GM19240 (cell line): ENCODE data around the gene TGFBR3.

Experiments
- DNase-seq: peaks from one replicate; pipeline ENCODE4 v3.0.0; 2011; ENCODE audit warnings: low spot score; ENCODE audit not compliant: insufficient read length

TGFBR3 gene

DNA sequence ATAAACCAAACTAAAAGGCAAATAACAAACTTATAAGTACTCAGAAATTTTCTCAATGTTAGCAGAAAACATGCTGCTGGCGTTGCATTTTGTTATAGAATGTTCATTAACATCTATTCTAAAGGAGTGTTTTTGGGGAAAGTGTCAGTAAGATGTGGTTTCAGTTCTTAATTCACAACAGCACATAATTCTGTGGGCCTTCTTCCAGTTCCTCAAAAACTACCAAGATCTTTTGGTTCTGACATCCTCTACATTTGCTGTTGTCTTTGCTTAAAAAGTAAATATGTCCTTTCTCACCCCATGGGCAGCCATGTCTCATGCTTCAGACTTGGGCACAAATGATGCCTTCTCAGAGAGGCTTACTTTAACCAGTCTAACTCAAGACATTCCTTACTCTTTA lies 232.8 kb downstream of the TGFBR3 start:
- DNase-seq = no peak

DNA sequence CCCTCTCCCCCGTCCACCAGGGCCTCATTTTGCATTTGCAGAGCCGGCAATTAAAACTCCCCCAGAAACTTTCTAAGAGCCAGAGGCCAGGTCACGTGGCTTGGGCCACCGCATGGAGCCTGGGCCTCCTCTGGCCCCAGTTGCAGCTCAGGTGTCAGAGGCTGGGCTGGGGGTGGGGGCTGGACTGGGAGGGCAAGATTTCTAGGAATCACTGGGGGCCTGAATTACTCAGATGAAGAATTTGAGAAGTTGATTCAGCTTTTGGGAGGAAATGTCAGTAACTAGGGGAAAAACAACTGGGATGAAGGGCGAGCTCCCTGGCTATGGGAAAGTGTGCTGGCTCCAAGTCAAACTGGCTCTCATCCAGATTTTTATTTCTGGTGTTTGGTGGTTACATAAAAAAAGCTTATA lies 234.3 kb downstream of the TGFBR3 start:
- no peak for DNase-seq

DNA sequence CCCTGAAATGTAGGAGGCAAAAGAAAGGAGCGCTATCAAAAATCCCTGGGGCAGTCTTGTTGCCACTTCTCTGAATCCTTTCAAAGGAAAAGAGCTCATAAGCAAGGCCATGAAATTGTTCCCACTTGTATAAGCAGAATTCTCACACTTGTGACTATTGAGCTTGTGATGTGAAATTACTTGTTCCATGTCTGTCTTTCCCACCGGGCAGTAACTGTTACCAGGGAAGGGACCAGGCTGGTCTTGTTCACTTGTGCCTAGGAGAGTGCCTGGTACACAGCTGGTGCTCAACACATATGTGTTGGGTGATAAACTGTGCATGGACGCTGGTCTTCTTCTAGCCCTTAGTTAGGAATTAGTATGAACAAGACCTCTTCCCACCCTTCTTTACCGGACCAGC lies 234.7 kb downstream of the TGFBR3 start:
- no peak for DNase-seq

DNA sequence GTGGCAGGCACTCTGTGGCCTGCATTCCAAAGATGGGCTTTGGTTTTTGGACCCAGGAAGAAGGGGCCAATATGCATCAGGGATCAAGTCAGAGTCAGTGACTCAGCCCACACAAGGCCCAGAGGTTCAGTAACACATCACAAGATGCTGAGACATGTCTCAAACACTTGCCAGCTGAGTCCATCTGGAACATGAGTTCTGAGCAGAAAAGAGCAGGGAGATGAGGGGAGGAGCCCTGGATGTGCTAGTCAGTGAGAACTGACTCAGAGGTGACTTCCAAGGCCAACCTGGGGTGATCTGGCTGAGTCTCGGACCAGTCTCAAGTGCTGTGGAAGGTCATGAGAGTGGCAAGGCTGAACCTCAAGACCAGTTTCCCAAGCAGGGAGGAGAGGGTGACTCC lies 235.2 kb downstream of the TGFBR3 start:
- no peak for DNase-seq

DNA sequence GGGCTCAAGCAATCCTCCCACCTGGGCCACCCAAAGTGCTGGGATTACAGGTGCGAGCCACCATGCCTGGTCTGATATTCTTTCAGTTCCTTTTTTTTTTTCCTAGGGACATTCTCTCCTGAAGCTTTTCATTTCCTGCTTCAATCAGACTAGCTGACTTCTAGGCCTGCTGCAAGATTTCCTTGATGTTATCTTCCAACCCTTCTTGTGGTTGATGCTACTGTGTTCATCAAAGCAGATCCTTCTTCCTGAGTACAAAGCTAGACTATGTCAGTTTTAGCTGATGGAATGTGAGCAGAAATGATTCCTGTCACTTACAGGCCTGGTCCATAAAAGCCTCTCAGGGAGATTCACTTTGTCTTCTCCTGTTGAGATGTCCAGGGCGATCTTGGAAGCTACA lies 238.9 kb downstream of the TGFBR3 start:
- no peak for DNase-seq

DNA sequence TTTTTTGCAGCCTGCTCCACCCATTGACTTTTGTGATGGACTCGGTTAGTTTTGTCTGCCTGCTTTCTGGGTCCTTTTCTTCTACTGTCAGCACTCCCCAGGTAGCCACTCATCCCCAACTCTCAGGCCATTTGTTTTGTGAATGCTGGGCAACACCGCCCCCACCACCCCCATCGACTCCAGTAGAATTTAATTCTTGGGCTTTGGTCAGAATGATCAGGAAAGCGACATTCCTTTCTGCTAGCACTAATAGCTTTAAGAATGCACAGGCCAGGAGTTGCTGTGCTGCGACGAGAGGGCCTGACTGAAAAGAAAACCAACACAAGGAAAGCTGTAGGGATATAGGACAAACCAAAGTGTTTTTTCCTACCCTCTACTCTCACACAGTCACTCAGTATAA lies 240.9 kb downstream of the TGFBR3 start:
- no peak for DNase-seq

DNA sequence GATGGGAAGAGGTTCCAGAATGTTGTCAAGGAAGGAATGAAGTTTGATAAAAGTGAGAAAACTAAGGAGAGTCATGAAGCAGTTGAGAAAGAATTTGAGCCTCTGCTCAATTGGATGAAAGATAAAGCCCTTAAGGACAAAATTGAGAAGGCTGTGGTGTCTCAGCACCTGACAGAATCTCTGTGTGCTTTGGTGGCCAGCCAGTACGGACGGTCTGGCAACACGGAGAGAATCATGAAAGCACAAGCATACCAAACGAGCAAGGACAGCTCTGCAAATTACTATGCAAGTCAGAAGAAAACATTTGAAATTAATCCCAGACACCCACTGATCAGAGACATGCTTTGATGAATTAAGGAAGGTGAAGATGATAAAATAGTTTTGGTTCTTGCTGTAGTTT lies 242.5 kb downstream of the TGFBR3 start:
- no peak for DNase-seq

DNA sequence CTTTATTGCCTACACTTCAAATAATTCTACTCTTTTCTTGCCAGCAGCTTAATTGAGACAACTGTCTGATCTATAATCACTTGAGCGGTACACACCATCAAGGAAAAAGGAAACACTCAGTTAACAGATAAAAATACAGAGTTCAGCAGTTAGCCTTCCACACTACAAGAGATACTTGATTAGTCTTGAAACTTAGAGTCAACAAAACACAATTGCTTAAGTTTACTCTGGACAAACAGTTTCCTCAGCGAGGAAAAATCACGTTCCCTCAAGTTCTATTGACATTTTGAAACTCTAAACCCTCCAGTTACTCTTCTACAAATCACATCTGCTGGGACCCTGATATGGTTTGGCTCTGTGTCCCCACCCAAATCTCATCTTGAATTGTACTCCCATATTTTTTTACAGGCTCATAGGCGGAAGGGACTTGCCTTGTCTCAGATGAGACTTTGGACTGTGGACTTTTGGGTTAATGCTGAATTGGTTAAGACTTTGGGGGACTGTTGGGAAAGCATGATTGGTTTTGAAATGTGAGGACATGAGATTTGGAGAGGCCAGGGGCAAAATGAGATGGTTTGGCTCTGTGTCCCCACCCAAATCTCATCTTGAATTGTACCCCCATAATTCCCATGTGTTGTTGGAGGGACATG lies 244.9 kb downstream of the TGFBR3 start:
- DNase-seq = no peak

DNA sequence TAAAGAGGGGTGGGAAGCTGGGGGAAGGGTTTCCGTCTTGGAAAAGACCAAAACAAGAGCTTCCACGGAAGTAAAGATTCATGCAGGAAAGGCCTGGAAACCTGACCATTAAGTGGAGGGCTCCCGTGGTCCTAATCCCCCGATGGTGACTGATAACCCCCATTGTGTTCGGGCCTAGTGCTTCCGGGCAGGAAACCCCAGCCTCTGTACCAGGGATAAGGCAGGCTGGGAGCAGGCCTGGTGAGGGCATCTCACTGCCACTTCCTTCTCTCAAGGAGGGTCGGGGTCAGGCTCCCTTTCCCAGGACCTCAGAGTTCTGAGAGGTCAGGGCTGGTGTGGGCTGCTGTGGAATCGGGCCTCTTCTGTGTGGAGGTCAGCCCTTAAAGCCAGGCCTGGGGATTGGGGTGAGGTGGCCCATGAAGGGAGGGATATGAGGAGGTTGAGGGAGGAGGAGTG lies 248.4 kb downstream of the TGFBR3 start:
- no peak for DNase-seq

DNA sequence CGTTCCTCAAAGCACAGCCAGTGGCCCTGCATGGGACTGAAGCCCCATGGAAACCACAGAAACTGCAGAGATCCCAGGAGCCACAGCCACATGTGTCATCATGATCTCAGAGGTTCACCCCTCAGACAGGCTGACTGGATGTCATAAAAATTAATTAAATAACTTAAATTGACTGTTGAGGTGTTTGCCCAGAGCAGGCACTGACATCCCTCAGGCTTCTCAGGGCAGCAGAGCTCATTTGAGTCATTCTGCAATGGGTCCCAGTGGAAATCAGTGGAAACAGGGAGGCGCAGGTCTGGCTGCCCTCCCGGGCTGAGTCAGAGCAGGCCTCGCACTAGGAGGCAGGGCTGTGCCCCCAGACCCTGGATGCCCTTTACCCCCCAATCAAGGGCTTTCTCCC lies 250.2 kb downstream of the TGFBR3 start:
- DNase-seq = no peak

DNA sequence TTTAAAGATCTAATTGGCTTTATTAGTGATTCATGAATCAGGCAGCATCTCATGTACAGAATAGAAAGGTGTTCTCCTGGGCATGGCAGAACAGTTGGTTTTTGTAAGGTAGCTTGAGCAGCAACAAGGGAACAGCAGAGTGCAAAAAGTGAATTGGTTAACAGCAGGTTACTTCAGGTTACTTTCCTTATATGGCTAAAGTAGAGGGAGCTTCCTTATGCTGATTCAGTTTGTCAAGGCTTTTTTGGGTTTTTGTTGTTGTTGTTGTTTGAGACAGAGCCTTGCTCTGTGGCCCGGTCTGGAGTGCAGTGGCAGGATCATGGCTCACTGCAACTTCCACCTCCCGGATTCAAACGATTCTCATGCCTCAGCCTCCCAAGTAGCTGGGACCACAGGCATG lies 252.5 kb downstream of the TGFBR3 start:
- no peak for DNase-seq

DNA sequence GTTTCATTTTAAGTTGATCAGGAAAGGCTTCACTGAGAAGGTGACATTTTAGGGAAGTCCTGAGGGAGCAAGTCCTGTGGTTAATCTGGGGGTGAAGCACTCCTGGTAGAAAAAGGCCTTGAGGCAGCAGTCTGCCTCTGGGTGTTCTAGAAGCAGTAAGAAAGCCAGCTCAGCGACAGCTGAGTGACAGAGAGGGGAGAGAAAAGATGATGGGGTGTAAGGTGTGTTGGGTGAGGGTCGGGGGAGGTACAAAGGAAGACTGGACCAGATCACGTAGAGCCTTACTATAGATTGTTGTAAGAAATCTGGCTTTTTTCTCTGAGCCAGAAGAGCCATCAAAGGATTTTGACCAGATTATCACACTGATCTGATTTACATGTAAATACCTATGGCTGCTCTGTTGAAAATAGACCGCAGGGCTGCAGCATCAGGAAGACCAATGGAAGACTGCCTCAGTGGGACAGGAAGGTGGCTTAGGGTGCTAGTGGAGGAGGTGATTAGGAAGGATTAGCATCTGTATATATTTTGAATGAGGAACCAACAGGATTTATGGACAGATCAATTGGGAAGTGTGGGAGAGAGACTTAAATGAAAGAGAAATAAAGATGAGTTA lies 254.1 kb downstream of the TGFBR3 start:
- DNase-seq = no peak

DNA sequence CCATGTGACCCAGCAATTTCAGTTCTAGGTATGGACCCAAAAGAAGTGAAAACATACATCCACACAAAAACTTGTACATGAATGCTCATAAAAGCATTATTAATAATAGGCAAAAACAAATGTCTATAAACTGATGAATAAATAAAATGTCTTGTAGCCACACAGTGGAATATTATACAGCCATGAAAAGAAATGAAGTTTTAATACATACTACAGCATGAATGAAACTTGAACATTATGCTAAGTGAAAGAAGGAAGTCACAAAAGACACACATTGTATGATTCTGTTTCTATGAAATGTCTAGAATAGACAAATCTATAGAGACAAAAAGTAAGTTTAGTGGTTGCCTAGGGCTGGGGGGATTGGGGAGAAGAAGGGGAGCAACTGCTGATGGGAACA lies 255.1 kb downstream of the TGFBR3 start:
- DNase-seq = no peak
